Endothelial cell of umbilical vein (primary cell): Measurements from ENCODE around the gene MXD4. TPM values are rescaled to one million over a fixed set of nuclear protein-coding genes. Genes with fewer than 3 reads are reported as not detected.
"Not testable (repeated sequence)": the region's sequence is repeated elsewhere in the genome, so short reads cannot be mapped to it uniquely, and the experiment has no call there.

Source experiments
- BruUV-seq: library from RNA; stranded (reverse); fragments of 400-500 nt; replicated peaks from 2 replicates; lab custom pipeline; 2021; lab: Mats Ljungman, UMichigan
- CTCF ChIA-PET: fragments of 300-600, 350-600 bp; sonication (Branson Sonifier 250); formaldehyde crosslinking; loops from one replicate; lab custom pipeline; 2021; ENCODE audit warnings: antibody characterized with exemption, inconsistent platforms; lab: Charles Lee
- POLR2A ChIA-PET: fragments of 300-600, 350-600 bp; sonication (Branson Sonifier 250); formaldehyde crosslinking; loops from one replicate; lab custom pipeline; 2021; ENCODE audit warnings: antibody characterized with exemption, inconsistent platforms; lab: Charles Lee
- DNase-seq: peaks from one replicate; pipeline ENCODE4 v3.0.0-alpha.2; 2011; ENCODE audit warnings: low read depth, low spot score
- FAIRE-seq: peaks from 2 replicates; lab custom pipeline; 2011; peaks lifted over from hg19 to GRCh38; lab: Jason Lieb, UNC
- H2AFZ ChIP-seq: 2 replicates; pipeline ENCODE4 v1.6.0; 2012; ENCODE audit warnings: low read depth, low read length, control low read depth, inconsistent platforms
- H3K27ac ChIP-seq: 2 replicates; pipeline ENCODE4 v1.5.1; 2011; ENCODE audit warnings: low read depth, mild to moderate bottlenecking, control low read depth, low read length, moderate library complexity; ENCODE audit not compliant: insufficient read depth
- H3K27me3 ChIP-seq, 2 experiments: 2 replicates each; pipeline versions ENCODE4 v1.6.0 to v1.6.1; 2011; ENCODE audit warnings: low read length in 2 of 2, mixed read lengths in 1 of 2; ENCODE audit not compliant: control insufficient read depth in 2 of 2, insufficient read depth in 2 of 2
- H3K36me3 ChIP-seq, 2 experiments: 2 replicates in 1 of 2; 3 replicates in 1 of 2; pipeline ENCODE4 v1.5.1; 2011; ENCODE audit warnings: low read length in 2 of 2, mild to moderate bottlenecking in 1 of 2, moderate library complexity in 1 of 2; ENCODE audit not compliant: control insufficient read depth in 2 of 2, insufficient read depth in 2 of 2; ENCODE audit errors: extremely low read depth in 1 of 2
- H3K4me1 ChIP-seq: 3 replicates; pipeline ENCODE4 v1.5.1; 2011; ENCODE audit warnings: mild to moderate bottlenecking, low read length; ENCODE audit not compliant: control insufficient read depth, insufficient read depth; ENCODE audit errors: extremely low read depth
- H3K4me2 ChIP-seq: 2 replicates; pipeline ENCODE4 v1.6.1; 2011; ENCODE audit warnings: low read length, control low read depth, mixed read lengths; ENCODE audit not compliant: insufficient read depth
- H3K4me3 ChIP-seq, 3 experiments: fragments of 200-600 bp in 1 of 3; sonication (generic), shearing (Covaris generic) in 1 of 3; replicated peaks in 1 of 3; 2 replicates each; pipeline ENCODE4 v1.5.1; 2011 to 2016; ENCODE audit warnings: control low read depth in 3 of 3, low read length in 3 of 3, mild to moderate bottlenecking in 2 of 3, inconsistent platforms in 1 of 3, low read depth in 1 of 3, moderate library complexity in 1 of 3; ENCODE audit not compliant: insufficient read depth in 1 of 3
- H3K79me2 ChIP-seq: 2 replicates; pipeline ENCODE4 v1.6.0; 2012; ENCODE audit warnings: low read length, inconsistent platforms; ENCODE audit not compliant: control insufficient read depth, insufficient read depth
- H3K9ac ChIP-seq: replicated peaks from 2 replicates; pipeline ENCODE3; 2011; ENCODE audit warnings: low read length, control low read depth; ENCODE audit not compliant: insufficient read depth; ENCODE audit errors: extremely low read depth
- H3K9me1 ChIP-seq: replicated peaks from 3 replicates; pipeline ENCODE4 v1.6.0; 2011; ENCODE audit warnings: mild to moderate bottlenecking, low read length; ENCODE audit not compliant: control insufficient read depth, insufficient read depth; ENCODE audit errors: extremely low read depth
- H3K9me3 ChIP-seq: replicated peaks from 2 replicates; pipeline ENCODE4 v1.5.1; 2012; ENCODE audit warnings: low read length, inconsistent platforms; ENCODE audit not compliant: control insufficient read depth, insufficient read depth
- H4K20me1 ChIP-seq: replicated peaks from 2 replicates; pipeline ENCODE3; 2011; ENCODE audit warnings: mild to moderate bottlenecking, low read length; ENCODE audit not compliant: control insufficient read depth, insufficient read depth; ENCODE audit errors: extremely low read depth
- MAX ChIP-seq: IDR thresholded peaks from 2 replicates; pipeline ENCODE4 v1.6.1; 2011; ENCODE audit not compliant: insufficient read depth, insufficient read length
- dilution Hi-C: fragments of 300-500 bp; cut with MboI; formaldehyde crosslinking; loops from one replicate; pipeline ENCODE4 v1.15.0; 2019; ENCODE audit warnings: low sequenced_read_pairs; ENCODE audit not compliant: extremely low pct_ligation_motif_present
- intact Hi-C: fragments of 100-400 bp; cut with micrococcal nuclease; formaldehyde crosslinking; loops from one replicate; pipeline ENCODE4 v1.10.0; 2022
- polyA plus RNA-seq, 4 experiments: library from polyadenylated mRNA; depleted of rRNA in 3 of 4; stranded (reverse) in 3 of 4; unstranded in 1 of 4; fragments of >200 nt; gene quantifications; 2 replicates each; pipeline versions ENCODE4 v1.2.1 to v1.2.3, GENCODE V29; 2011 to 2012; ENCODE audit warnings: missing spikeins in 1 of 4
- total RNA-seq: library from RNA; stranded (reverse); gene quantifications from 2 replicates; pipeline ENCODE4 v1.2.3, GENCODE V29; 2021
- TF ChIP-seq, protein P1 (sequence below), 2 donors: IDR thresholded peaks; 1 replicate in 1 of 2; 2 replicates in 1 of 2; pipeline ENCODE4 v1.5.1; 2011; ENCODE audit warnings: low read length in 2 of 2, mild to moderate bottlenecking in 2 of 2, moderate library complexity in 2 of 2, control low read depth in 1 of 2, inconsistent platforms in 1 of 2, low read depth in 1 of 2; ENCODE audit not compliant: insufficient read depth in 1 of 2; ENCODE audit errors: extremely low read depth in 1 of 2

Gene MXD4
- total and polyA plus RNA-seq, 2 donors (not counting 3 experiments of a cell fraction or from before 2014, with no cell fraction given), result 62.7 to 74.1 TPM

DNA sequence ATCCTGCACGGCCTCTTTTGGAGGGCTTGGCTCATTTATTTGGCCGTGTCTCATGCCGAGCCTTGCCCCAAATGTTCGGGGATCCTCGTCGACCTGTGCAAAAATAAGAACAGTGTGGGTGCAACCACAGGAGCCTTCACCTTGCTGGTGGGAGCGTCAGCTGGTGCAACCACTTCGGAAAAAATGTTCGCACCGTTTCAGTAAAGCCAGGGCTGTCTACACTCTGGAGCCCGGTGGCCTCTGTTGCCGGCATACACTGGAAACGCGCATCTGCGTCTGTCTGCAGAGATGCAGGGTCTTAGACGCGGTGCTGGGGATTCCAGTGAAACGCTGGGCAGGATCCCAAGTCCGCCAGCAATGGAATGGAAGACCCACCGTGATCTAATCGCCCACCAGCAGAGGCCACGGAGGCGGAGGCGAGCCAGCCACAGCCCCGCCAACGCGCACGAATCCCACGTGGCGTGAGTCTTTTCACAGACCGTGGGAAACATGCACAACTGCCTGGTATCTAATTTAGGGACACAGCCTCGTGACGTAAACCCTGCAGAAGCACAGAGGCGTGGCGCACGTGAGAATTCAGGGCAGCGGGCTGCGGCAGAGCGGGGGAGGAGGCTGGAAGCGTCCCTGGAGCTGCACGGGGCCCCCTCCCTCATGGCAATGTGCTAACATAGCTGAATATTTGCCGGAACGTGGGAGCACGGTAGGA, 13.8 kb upstream of the MXD4 start:
- Histone ChIP-seq H3K79me2 (no peaks in the 10 kb centered on the region), H3K4me3 (no peak overlapping the region), H3K36me3 (no peaks in the 10 kb centered on the region), H3K9me1 (no peaks in the 10 kb centered on the region), H3K4me2 (no peak overlapping the region), H2AFZ (no peak overlapping the region), H3K4me1 (no peaks in the 10 kb centered on the region), H4K20me1 (no peaks in the 10 kb centered on the region), H3K27me3 (no peaks in the 10 kb centered on the region), H3K9ac (no peak overlapping the region), H3K27ac (no peak overlapping the region), H3K9me3 (no peaks in the 10 kb centered on the region)
- ChIA-PET CTCF (no interaction called here), POLR2A (no interaction called here)
- intact Hi-C loops (no loop called here), dilution Hi-C loops (no loop called here)
- TF ChIP-seq, protein P1, sequence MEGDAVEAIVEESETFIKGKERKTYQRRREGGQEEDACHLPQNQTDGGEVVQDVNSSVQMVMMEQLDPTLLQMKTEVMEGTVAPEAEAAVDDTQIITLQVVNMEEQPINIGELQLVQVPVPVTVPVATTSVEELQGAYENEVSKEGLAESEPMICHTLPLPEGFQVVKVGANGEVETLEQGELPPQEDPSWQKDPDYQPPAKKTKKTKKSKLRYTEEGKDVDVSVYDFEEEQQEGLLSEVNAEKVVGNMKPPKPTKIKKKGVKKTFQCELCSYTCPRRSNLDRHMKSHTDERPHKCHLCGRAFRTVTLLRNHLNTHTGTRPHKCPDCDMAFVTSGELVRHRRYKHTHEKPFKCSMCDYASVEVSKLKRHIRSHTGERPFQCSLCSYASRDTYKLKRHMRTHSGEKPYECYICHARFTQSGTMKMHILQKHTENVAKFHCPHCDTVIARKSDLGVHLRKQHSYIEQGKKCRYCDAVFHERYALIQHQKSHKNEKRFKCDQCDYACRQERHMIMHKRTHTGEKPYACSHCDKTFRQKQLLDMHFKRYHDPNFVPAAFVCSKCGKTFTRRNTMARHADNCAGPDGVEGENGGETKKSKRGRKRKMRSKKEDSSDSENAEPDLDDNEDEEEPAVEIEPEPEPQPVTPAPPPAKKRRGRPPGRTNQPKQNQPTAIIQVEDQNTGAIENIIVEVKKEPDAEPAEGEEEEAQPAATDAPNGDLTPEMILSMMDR (IDR thresholded peaks at IDR 0.05; ENCODE audit: extremely low read depth in 1 of 2, insufficient read depth in 1 of 2, low read depth in 1 of 2, low read length in 2 of 2), result no peak
- no peak for TF ChIP-seq MAX
- BruUV-seq, result no TSS peak
- DNase-seq (no peak), FAIRE-seq (no peak)

GRCh38 chr4:2275044-2275397, 13.1 kb upstream of the MXD4 start:
- H3K4me2 ChIP-seq, DNase-seq, H3K27ac ChIP-seq, H3K9me1 ChIP-seq, H3K9me3 ChIP-seq, intact Hi-C loops, H3K4me1 ChIP-seq, dilution Hi-C loops, POLR2A ChIA-PET, BruUV-seq, H3K79me2 ChIP-seq, H3K27me3 ChIP-seq, H3K9ac ChIP-seq, H2AFZ ChIP-seq, H3K36me3 ChIP-seq, H3K4me3 ChIP-seq, FAIRE-seq, H4K20me1 ChIP-seq, CTCF ChIA-PET: not testable (repeated sequence)
